IMR-90 (cell line): ENCODE measurements around the gene RER1. TPM values are rescaled to one million over a fixed set of nuclear protein-coding genes. Genes with fewer than 3 reads are reported as not detected.

ENCODE experiments used
- ATAC-seq: fragments of 200-7000 bp; cut with Tn5 transposase; 2 replicates; pipeline ENCODE4 v1.9.1; 2020; ENCODE audit warnings: low read depth, mild to moderate bottlenecking, moderate library complexity
- BruUV-seq: library from RNA; stranded (reverse); fragments of 400-500 nt; replicated peaks from 2 replicates; lab custom pipeline; 2021; lab: Mats Ljungman, UMichigan
- CTCF ChIA-PET: fragments of 300-600 bp; formaldehyde crosslinking; extraction: SDS; loops from one replicate; lab custom pipeline; 2021; ENCODE audit warnings: antibody characterized with exemption; lab: Yijun Ruan, JAX
- POLR2A ChIA-PET: fragments of 300-600 bp; sonication (Branson Sonifier 250); formaldehyde crosslinking; loops from one replicate; lab custom pipeline; 2022; ENCODE audit warnings: antibody characterized with exemption; ENCODE audit not compliant: unreplicated experiment; lab: Charles Lee
- DNase-seq: peaks from one replicate; pipeline ENCODE4 v3.0.0; 2013
- H2AFZ ChIP-seq: replicated peaks from 2 replicates; pipeline ENCODE3; 2013; ENCODE audit warnings: low read length, mild to moderate bottlenecking; ENCODE audit not compliant: poor library complexity
- H2AK5ac ChIP-seq: 2 replicates; pipeline ENCODE4 v1.6.1; 2013; ENCODE audit warnings: low read depth, low read length, inconsistent platforms
- H2AK9ac ChIP-seq: replicated peaks from 2 replicates; pipeline ENCODE3; 2013; ENCODE audit warnings: mild to moderate bottlenecking, low read depth, low read length, moderate library complexity; ENCODE audit not compliant: poor library complexity
- H2BK120ac ChIP-seq: 2 replicates; pipeline ENCODE4 v1.6.1; 2013; ENCODE audit warnings: low read depth, low read length, inconsistent platforms
- H2BK15ac ChIP-seq: 3 replicates; pipeline ENCODE4 v1.6.1; 2013; ENCODE audit warnings: low read depth, low read length, inconsistent platforms
- H2BK20ac ChIP-seq: 2 replicates; pipeline ENCODE4 v1.6.1; 2013; ENCODE audit warnings: low read depth, mild to moderate bottlenecking, inconsistent platforms, low read length, moderate library complexity
- H2BK5ac ChIP-seq: 2 replicates; pipeline ENCODE4 v1.6.1; 2013; ENCODE audit warnings: mild to moderate bottlenecking, low read depth, low read length, inconsistent platforms; ENCODE audit not compliant: poor library complexity, severe bottlenecking
- H3K14ac ChIP-seq: replicated peaks from 2 replicates; pipeline ENCODE4 v1.6.1; 2013; ENCODE audit warnings: low read depth, low read length, inconsistent platforms
- H3K18ac ChIP-seq: 2 replicates; pipeline ENCODE4 v1.6.1; 2013; ENCODE audit warnings: low read depth, low read length, control low read depth
- H3K23ac ChIP-seq: 2 replicates; pipeline ENCODE4 v1.6.1; 2013; ENCODE audit warnings: low read depth, low read length, inconsistent platforms
- H3K27ac ChIP-seq: 2 replicates; pipeline ENCODE4 v1.5.1; 2013; ENCODE audit warnings: mild to moderate bottlenecking, control low read depth, low read length; ENCODE audit not compliant: insufficient read depth
- H3K27me3 ChIP-seq: 2 replicates; pipeline ENCODE4 v1.6.1; 2013; ENCODE audit warnings: low read length; ENCODE audit not compliant: control insufficient read depth, insufficient read depth
- H3K36me3 ChIP-seq: 2 replicates; pipeline ENCODE4 v1.6.1; 2013; ENCODE audit warnings: low read length, mixed read lengths; ENCODE audit not compliant: control insufficient read depth, insufficient read depth
- H3K4ac ChIP-seq: 2 replicates; pipeline ENCODE4 v1.6.1; 2013; ENCODE audit warnings: low read depth, low read length, inconsistent platforms
- H3K4me1 ChIP-seq: 2 replicates; pipeline ENCODE4 v1.6.1; 2013; ENCODE audit warnings: low read length, mixed read lengths; ENCODE audit not compliant: control insufficient read depth, insufficient read depth
- H3K4me2 ChIP-seq: 2 replicates; pipeline ENCODE4 v1.6.1; 2013; ENCODE audit warnings: low read depth, mild to moderate bottlenecking, control low read depth, low read length, moderate library complexity
- H3K4me3 ChIP-seq: 2 replicates; pipeline ENCODE4 v1.5.1; 2013; ENCODE audit warnings: low read depth, mild to moderate bottlenecking, control low read depth, low read length, moderate library complexity; ENCODE audit not compliant: insufficient read depth
- H3K56ac ChIP-seq: 2 replicates; pipeline ENCODE4 v1.6.1; 2013; ENCODE audit warnings: low read length, inconsistent platforms; ENCODE audit not compliant: insufficient read depth; ENCODE audit errors: extremely low read depth
- H3K79me1 ChIP-seq, 2 experiments: 2 replicates each; pipeline ENCODE4 v1.6.1; 2013; ENCODE audit warnings: low read length in 2 of 2, inconsistent platforms in 1 of 2, low read depth in 1 of 2
- H3K9ac ChIP-seq: 2 replicates; pipeline ENCODE4 v1.6.1; 2013; ENCODE audit warnings: low read depth, low read length, control low read depth
- H3K9me1 ChIP-seq: 2 replicates; pipeline ENCODE4 v1.6.1; 2013; ENCODE audit warnings: low read length, inconsistent platforms; ENCODE audit not compliant: insufficient read depth
- H3K9me3 ChIP-seq: 2 replicates; pipeline ENCODE4 v1.6.1; 2013; ENCODE audit warnings: low read length; ENCODE audit not compliant: control insufficient read depth, insufficient read depth
- H4K20me1 ChIP-seq: 2 replicates; pipeline ENCODE4 v1.6.1; 2013; ENCODE audit warnings: low read length, inconsistent platforms; ENCODE audit not compliant: insufficient read depth
- H4K5ac ChIP-seq: 2 replicates; pipeline ENCODE4 v1.6.1; 2013; ENCODE audit warnings: mild to moderate bottlenecking, low read depth, low read length, control low read depth
- H4K8ac ChIP-seq, 2 experiments: 2 replicates each; pipeline ENCODE4 v1.6.1; 2013; ENCODE audit warnings: low read depth in 2 of 2, low read length in 2 of 2, control low read depth in 1 of 2, inconsistent platforms in 1 of 2
- H4K91ac ChIP-seq: 2 replicates; pipeline ENCODE4 v1.6.1; 2013; ENCODE audit warnings: low read depth, low read length, inconsistent platforms; ENCODE audit not compliant: insufficient read depth
- BHLHE40 ChIP-seq: fragments of 150-350 bp; IDR thresholded peaks from 2 replicates; pipeline ENCODE4 v1.6.1; 2016; ENCODE audit warnings: mild to moderate bottlenecking, low read depth, low read length
- CEBPB ChIP-seq: IDR thresholded peaks from 2 replicates; pipeline ENCODE4 v1.6.1; 2012; ENCODE audit warnings: low read depth, low read length, improper control_type of control experiment
- CHD1 ChIP-seq: IDR thresholded peaks from 2 replicates; pipeline ENCODE4 v1.6.1; 2012; ENCODE audit warnings: low read depth, low read length, improper control_type of control experiment
- FOS ChIP-seq: fragments of 150-350 bp; IDR thresholded peaks from 2 replicates; pipeline ENCODE4 v1.6.1; 2016; ENCODE audit warnings: low read depth, low read length
- MAFK ChIP-seq: IDR thresholded peaks from 2 replicates; pipeline ENCODE4 v1.6.1; 2012; ENCODE audit warnings: low read depth, low read length, improper control_type of control experiment
- NFE2L2 ChIP-seq: fragments of 150-350 bp; IDR thresholded peaks from 2 replicates; pipeline ENCODE4 v1.6.1; 2016; ENCODE audit warnings: low read depth, mild to moderate bottlenecking, low read length
- RCOR1 ChIP-seq: IDR thresholded peaks from 2 replicates; pipeline ENCODE4 v1.6.1; 2012; ENCODE audit warnings: mild to moderate bottlenecking, low read length, improper control_type of control experiment; ENCODE audit not compliant: insufficient replicate concordance
- RFX5 ChIP-seq: IDR thresholded peaks from 2 replicates; pipeline ENCODE4 v1.8.0; 2012; ENCODE audit warnings: low read depth, mild to moderate bottlenecking, low read length, moderate library complexity
- WGBS, 2 experiments: methylation state at CpG; one replicate each; pipeline versions ENCODE4 v1.1.5 to v1.1.7; 2013; ENCODE audit warnings: missing lambda C conversion rate in 2 of 2; ENCODE audit not compliant: insufficient read length in 1 of 2; ENCODE audit errors: extremely low coverage in 2 of 2; 5-methylcytosine and 5-hydroxymethylcytosine counted together
- dilution Hi-C: fragments of 300-500 bp; cut with HindIII; formaldehyde crosslinking; loops from one replicate; pipeline ENCODE4 v1.14.3; 2018; ENCODE audit warnings: low sequenced_read_pairs; ENCODE audit not compliant: unreplicated experiment
- in situ Hi-C: fragments of 300-500 bp; cut with MboI; formaldehyde crosslinking; loops from 3 replicates; pipeline ENCODE4 v1.14.3; 2019; ENCODE audit warnings: low sequenced_read_pairs, inconsistent platforms, mixed read lengths
- intact Hi-C: fragments of 100-400 bp; cut with micrococcal nuclease; formaldehyde crosslinking; loops from 2 replicates; pipeline ENCODE4 v1.10.0; 2022
- polyA plus RNA-seq, 3 experiments: library from polyadenylated mRNA; depleted of rRNA; stranded (reverse); fragments of >200 nt; gene quantifications; 2 replicates each; pipeline ENCODE4 v1.2.3, GENCODE V29; 2012; ENCODE audit warnings: low replicate concordance in 1 of 3
- total RNA-seq: library from RNA; depleted of rRNA; stranded (reverse); fragments of >200 nt; gene quantifications from 2 replicates; pipeline ENCODE4 v1.2.3, GENCODE V29; 2012
- TF ChIP-seq, protein P1 (sequence below): conservative IDR thresholded peaks from 2 replicates; pipeline ENCODE4 v1.5.1; 2012; ENCODE audit warnings: mild to moderate bottlenecking, low read depth, low read length, improper control_type of control experiment
- TF ChIP-seq, protein P2 (sequence below): fragments of 150-350 bp; IDR thresholded peaks from 2 replicates; pipeline ENCODE4 v1.6.1; 2017; ENCODE audit warnings: mild to moderate bottlenecking, antibody characterized with exemption, low read length, low read depth

The RER1 gene
- total and polyA plus RNA-seq, 2 of the 4 experiments (the other 2 are of a cell fraction): 47.1 to 240 TPM

DNA sequence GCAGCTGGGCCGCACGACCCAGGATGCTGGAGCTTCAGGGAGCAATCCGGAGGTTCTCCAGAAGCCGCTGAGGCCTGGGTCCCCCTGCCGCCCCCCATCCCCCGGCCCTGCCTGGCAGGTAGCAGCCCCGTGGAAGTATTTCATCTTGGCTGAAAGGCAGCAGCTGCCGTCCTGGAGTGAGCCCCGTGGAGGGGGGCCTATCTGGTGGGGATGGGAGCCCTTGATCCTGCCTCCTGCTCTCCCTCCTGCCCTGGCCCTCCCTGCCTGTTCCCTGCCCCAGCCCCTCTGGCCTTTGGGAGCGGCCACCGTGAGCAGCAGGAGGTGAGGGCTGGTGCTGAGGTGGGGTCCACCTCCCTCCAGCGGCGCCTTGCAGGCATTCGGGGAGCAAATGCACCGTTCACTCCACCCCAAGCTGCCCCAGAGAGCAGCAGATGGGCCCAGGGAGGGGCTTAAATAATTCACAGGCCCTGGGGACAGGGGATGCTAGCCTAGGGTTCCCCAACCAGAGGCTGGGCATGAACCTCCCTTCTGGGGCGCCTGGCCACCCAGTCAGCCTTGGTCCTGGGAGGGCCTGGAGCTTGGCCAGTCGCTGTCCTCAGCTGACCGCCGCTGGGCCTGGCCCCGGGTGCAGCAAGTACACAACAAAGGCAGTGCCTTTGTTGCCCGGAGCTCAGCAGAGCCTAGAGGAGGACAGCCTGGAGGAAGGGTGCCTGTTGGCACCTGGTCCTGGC, 60.7 kb downstream of the RER1 start:
- Histone ChIP-seq H3K18ac (peak overlapping the region; percentile 22), H4K8ac (peak overlapping the region; percentile 57 to 97), H2BK15ac (peak overlapping the region; percentile 31; the same call in 1 of the 3 replicates), H3K27ac (peak overlapping the region; percentile 92), H3K36me3 (no peaks in the 10 kb centered on the region), H4K5ac (peak overlapping the region; percentile 67), H3K9me3 (no peaks in the 10 kb centered on the region), H3K23ac (peak overlapping the region; percentile 99), H3K9me1 (peaks cover 10% of the 10 kb centered on the region; the same call in 1 of the 2 replicates), H3K4ac (peak overlapping the region; percentile 100), H2AFZ (peak overlapping the region; percentile 88), H3K4me3 (no peak overlapping the region), H3K79me1 (peaks cover 0 to 8% of the 10 kb centered on the region in 2 experiments; a peak in 1 of 4 replicates), H3K4me1 (peaks cover 21% of the 10 kb centered on the region), H2BK5ac (peak overlapping the region; percentile 99), H4K20me1 (no peaks in the 10 kb centered on the region), H2AK5ac (peak overlapping the region; percentile 99), H2BK20ac (peak overlapping the region; percentile 99), H4K91ac (peak overlapping the region; percentile 98), H2AK9ac (peak overlapping the region; percentile 98), H3K27me3 (no peaks in the 10 kb centered on the region), H3K56ac (peak overlapping the region; percentile 71), H3K14ac (peak overlapping the region; percentile 94), H3K9ac (peak overlapping the region; percentile 54; the same call in 1 of the 2 replicates), H3K4me2 (peak overlapping the region; percentile 33; the same call in 1 of the 2 replicates), H2BK120ac (peak overlapping the region; percentile 100)
- POLR2A ChIA-PET: interaction anchor here (0.5 kb wide), 1 partner anchor 74 kb away, joined by 3 read pairs; the partner anchor contains the start of gene PANK4
- intact Hi-C loops (no loop called here), in situ Hi-C loops (no loop called here), dilution Hi-C loops (no loop called here)
- TF ChIP-seq, protein P1, sequence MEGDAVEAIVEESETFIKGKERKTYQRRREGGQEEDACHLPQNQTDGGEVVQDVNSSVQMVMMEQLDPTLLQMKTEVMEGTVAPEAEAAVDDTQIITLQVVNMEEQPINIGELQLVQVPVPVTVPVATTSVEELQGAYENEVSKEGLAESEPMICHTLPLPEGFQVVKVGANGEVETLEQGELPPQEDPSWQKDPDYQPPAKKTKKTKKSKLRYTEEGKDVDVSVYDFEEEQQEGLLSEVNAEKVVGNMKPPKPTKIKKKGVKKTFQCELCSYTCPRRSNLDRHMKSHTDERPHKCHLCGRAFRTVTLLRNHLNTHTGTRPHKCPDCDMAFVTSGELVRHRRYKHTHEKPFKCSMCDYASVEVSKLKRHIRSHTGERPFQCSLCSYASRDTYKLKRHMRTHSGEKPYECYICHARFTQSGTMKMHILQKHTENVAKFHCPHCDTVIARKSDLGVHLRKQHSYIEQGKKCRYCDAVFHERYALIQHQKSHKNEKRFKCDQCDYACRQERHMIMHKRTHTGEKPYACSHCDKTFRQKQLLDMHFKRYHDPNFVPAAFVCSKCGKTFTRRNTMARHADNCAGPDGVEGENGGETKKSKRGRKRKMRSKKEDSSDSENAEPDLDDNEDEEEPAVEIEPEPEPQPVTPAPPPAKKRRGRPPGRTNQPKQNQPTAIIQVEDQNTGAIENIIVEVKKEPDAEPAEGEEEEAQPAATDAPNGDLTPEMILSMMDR: no peak
- TF ChIP-seq MAFK (no peak), NFE2L2 (no peak), RCOR1 (no peak), BHLHE40 (no peak), CEBPB (no peak), FOS (no peak), RFX5 (no peak), CHD1 (no peak)
- TF ChIP-seq, protein P2, sequence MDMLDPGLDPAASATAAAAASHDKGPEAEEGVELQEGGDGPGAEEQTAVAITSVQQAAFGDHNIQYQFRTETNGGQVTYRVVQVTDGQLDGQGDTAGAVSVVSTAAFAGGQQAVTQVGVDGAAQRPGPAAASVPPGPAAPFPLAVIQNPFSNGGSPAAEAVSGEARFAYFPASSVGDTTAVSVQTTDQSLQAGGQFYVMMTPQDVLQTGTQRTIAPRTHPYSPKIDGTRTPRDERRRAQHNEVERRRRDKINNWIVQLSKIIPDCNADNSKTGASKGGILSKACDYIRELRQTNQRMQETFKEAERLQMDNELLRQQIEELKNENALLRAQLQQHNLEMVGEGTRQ: no peak
- CTCF ChIA-PET: interaction anchor here (0.6 kb wide), 1 partner anchor 71 kb away, joined by 4 read pairs; no protein-coding TSS in a partner anchor
- WGBS, 2 experiments: 17% methylated on average over 1 of the region's 21 CpGs; no CpG with 5 or more reads in 1 of the 2 experiments
- DNase-seq (peak; percentile 12), ATAC-seq (peak; percentile 41)
- no TSS peak for BruUV-seq
